ENCODE results near the gene BLTP1. TPM values are rescaled to one million over a fixed set of nuclear protein-coding genes. Genes with fewer than 3 reads are reported as not detected.

The BLTP1 gene
- total and polyA plus RNA-seq, 2 of the 13 experiments (the other 11 are each of a cell fraction or from before 2014, with no cell fraction given): 27.7 to 33.1 TPM

- TF ChIP-seq PLSCR1 (CRISPR knock-in tag; IDR thresholded peaks at IDR 0.05; ENCODE audit: borderline replicate concordance) (no peak), RERE (CRISPR knock-in tag; IDR thresholded peaks at IDR 0.05; ENCODE audit: low read depth) (no peak), ZNF792 (CRISPR knock-in tag; IDR thresholded peaks at IDR 0.05) (0 out of 2 replicates have a peak, but pooled peaks have one; percentile 15), MTF2 (CRISPR knock-in tag; IDR thresholded peaks at IDR 0.05; ENCODE audit: borderline replicate concordance) (peak; percentile 91; the same call in 1 of the 2 replicates), ZBTB38 (CRISPR knock-in tag; IDR thresholded peaks at IDR 0.05) (no peak), ZNF879 (CRISPR knock-in tag; IDR thresholded peaks at IDR 0.05) (no peak), GATAD2A (CRISPR knock-in tag; IDR thresholded peaks at IDR 0.05) (peak; percentile 40), ZNF75D (CRISPR knock-in tag; IDR thresholded peaks at IDR 0.05; ENCODE audit: borderline replicate concordance) (no peak), ZMAT5 (CRISPR knock-in tag; IDR thresholded peaks at IDR 0.05; ENCODE audit: borderline replicate concordance, low read depth) (no peak), ZNF207 (IDR thresholded peaks at IDR 0.05; ENCODE audit: borderline replicate concordance) (no peak), ZNF816 (CRISPR knock-in tag; IDR thresholded peaks at IDR 0.05; ENCODE audit: borderline replicate concordance) (peak; percentile 40; the same call in 1 of the 2 replicates), ZBTB20 (CRISPR knock-in tag; IDR thresholded peaks at IDR 0.05; ENCODE audit: borderline replicate concordance, low read depth) (peak; percentile 24; the same call in 1 of the 2 replicates), ZNF451 (CRISPR knock-in tag; IDR thresholded peaks at IDR 0.05) (no peak), PRDM4 (CRISPR knock-in tag; IDR thresholded peaks at IDR 0.05; ENCODE audit: borderline replicate concordance) (no peak), ZNF552 (CRISPR knock-in tag; IDR thresholded peaks at IDR 0.05; ENCODE audit: borderline replicate concordance) (no peak), FOXM1 (CRISPR knock-in tag; IDR thresholded peaks at IDR 0.05) (no peak; the same call in 1 of the 2 replicates), FOSL2 (CRISPR knock-in tag; IDR thresholded peaks at IDR 0.05) (no peak), KDM5A (IDR thresholded peaks at IDR 0.05; ENCODE audit: borderline replicate concordance, low read length) (no peak; the same call in 1 of the 2 replicates), ZNF780A (CRISPR knock-in tag; IDR thresholded peaks at IDR 0.05) (no peak), SMAD9 (CRISPR knock-in tag; IDR thresholded peaks at IDR 0.05) (no peak), SNAPC5 (CRISPR knock-in tag; IDR thresholded peaks at IDR 0.05; ENCODE audit: borderline replicate concordance) (no peak)
Measured at GRCh38 chr4:122151982-122152710, at the start of gene BLTP1 (continued).

All from HepG2 (cell line).